K562 (cell line): ENCODE results near the gene CTSF. TPM values are rescaled to one million over a fixed set of nuclear protein-coding genes. Genes with fewer than 3 reads are reported as not detected.

ENCODE experiments used
- BHLHE40 ChIP-seq: IDR thresholded peaks from 2 replicates; pipeline ENCODE4 v1.6.1; 2011; ENCODE audit warnings: low read length, improper control_type of control experiment
- HMG20B ChIP-seq: fragments of 250-450 bp; sonication (Bioruptor Pico); IDR thresholded peaks from 2 replicates; pipeline ENCODE4 v1.5.0; 2021; ENCODE audit warnings: mild to moderate bottlenecking
- MIER1 ChIP-seq: fragments of 450-650 bp; IDR thresholded peaks from 2 replicates; pipeline ENCODE4 v1.6.1; 2016; ENCODE audit warnings: antibody characterized with exemption, mild to moderate bottlenecking, low read depth
- NEUROD1 ChIP-seq: fragments of 150-350 bp; IDR thresholded peaks from 2 replicates; pipeline ENCODE4 v1.6.1; 2014; ENCODE audit warnings: borderline replicate concordance, low read length, low read depth; ENCODE audit not compliant: partially characterized antibody
- RBM39 ChIP-seq: fragments of 200-400 bp; formaldehyde crosslinking; optimal IDR thresholded peaks from 2 replicates; pipeline ENCODE3; 2018; ENCODE audit warnings: low read depth, low read length
- SMARCE1 ChIP-seq: fragments of 450-650 bp; IDR thresholded peaks from 2 replicates; pipeline ENCODE4 v1.7.1; 2016; ENCODE audit warnings: mild to moderate bottlenecking
- STAT6 ChIP-seq: sonication (generic); formaldehyde crosslinking; IDR thresholded peaks from 2 replicates; pipeline ENCODE4 v1.8.1; 2023; ENCODE audit warnings: mild to moderate bottlenecking, missing genetic modification reagents
- TEAD4 ChIP-seq, 2 experiments: sonication (generic) in 1 of 2; formaldehyde crosslinking in 1 of 2; IDR thresholded peaks; 2 replicates each; pipeline versions ENCODE4 v1.6.1 to v1.8.0; 2012 to 2022; ENCODE audit warnings: borderline replicate concordance in 1 of 2, inconsistent platforms in 1 of 2, low read length in 1 of 2, mild to moderate bottlenecking in 1 of 2, missing genetic modification reagents in 1 of 2
- XRCC4 ChIP-seq: IDR thresholded peaks from one replicate; pipeline ENCODE4 v1.6.1; 2011; ENCODE audit not compliant: insufficient read depth, insufficient read length; ENCODE audit errors: extremely low read depth
- ZBTB7A ChIP-seq: IDR thresholded peaks from 2 replicates; pipeline ENCODE4 v1.6.1; 2011; ENCODE audit warnings: low read depth, mild to moderate bottlenecking, low read length, moderate library complexity, borderline replicate concordance; ENCODE audit not compliant: control insufficient read depth
- ZEB2 ChIP-seq: fragments of 450-650 bp; IDR thresholded peaks from 2 replicates; pipeline ENCODE4 v1.6.1; 2016
- ZNF23 ChIP-seq: fragments of 250-450 bp; sonication (Bioruptor Pico); IDR thresholded peaks from 2 replicates; pipeline ENCODE4 v1.4.0; 2020; ENCODE audit warnings: mild to moderate bottlenecking
- ZNF280A ChIP-seq: fragments of 450-650 bp; IDR thresholded peaks from 2 replicates; pipeline ENCODE4 v1.6.1; 2018; ENCODE audit warnings: mild to moderate bottlenecking, low read depth; ENCODE audit not compliant: partially characterized antibody
- polyA plus RNA-seq, 8 experiments: library from polyadenylated mRNA; depleted of rRNA in 4 of 8; stranded (reverse) in 5 of 8; unstranded in 3 of 8; fragments of >200 nt; fragmentation: Nextera tagmentation in 2 of 8; fragmentation: Illumina TruSeq in 1 of 8; extraction: Ambion mirVana in 2 of 8; extraction: Trizol in 1 of 8; gene quantifications; 2 replicates each; pipeline versions ENCODE4 v1.2.1 to v1.2.3, GENCODE V29; 2011 to 2014; ENCODE audit warnings: inconsistent platforms in 1 of 8, missing spikeins in 1 of 8
- total RNA-seq, 7 experiments: library from RNA; depleted of rRNA in 6 of 7; stranded (reverse); fragments of >200 nt in 6 of 7; fragmentation: Illumina TruSeq in 2 of 7; extraction: Trizol in 2 of 7; gene quantifications; 2 replicates each; pipeline versions ENCODE4 v1.2.1 to v1.2.3, GENCODE V29; 2011 to 2021; ENCODE audit warnings: low replicate concordance in 1 of 7
- TF ChIP-seq, protein P1 (sequence below): fragments of 450-650 bp; IDR thresholded peaks from 2 replicates; pipeline ENCODE4 v1.6.1; 2016; ENCODE audit warnings: low read depth

CTSF gene
- total and polyA plus RNA-seq, 9 of the 15 experiments (the other 6 are each of a cell fraction or from before 2014, with no cell fraction given) = 0.41 to 10.5 (median 3.8) TPM

GRCh38 chr11:66568124-66568916 lies at the start of gene CTSF (continued):
- TF ChIP-seq, protein P1, sequence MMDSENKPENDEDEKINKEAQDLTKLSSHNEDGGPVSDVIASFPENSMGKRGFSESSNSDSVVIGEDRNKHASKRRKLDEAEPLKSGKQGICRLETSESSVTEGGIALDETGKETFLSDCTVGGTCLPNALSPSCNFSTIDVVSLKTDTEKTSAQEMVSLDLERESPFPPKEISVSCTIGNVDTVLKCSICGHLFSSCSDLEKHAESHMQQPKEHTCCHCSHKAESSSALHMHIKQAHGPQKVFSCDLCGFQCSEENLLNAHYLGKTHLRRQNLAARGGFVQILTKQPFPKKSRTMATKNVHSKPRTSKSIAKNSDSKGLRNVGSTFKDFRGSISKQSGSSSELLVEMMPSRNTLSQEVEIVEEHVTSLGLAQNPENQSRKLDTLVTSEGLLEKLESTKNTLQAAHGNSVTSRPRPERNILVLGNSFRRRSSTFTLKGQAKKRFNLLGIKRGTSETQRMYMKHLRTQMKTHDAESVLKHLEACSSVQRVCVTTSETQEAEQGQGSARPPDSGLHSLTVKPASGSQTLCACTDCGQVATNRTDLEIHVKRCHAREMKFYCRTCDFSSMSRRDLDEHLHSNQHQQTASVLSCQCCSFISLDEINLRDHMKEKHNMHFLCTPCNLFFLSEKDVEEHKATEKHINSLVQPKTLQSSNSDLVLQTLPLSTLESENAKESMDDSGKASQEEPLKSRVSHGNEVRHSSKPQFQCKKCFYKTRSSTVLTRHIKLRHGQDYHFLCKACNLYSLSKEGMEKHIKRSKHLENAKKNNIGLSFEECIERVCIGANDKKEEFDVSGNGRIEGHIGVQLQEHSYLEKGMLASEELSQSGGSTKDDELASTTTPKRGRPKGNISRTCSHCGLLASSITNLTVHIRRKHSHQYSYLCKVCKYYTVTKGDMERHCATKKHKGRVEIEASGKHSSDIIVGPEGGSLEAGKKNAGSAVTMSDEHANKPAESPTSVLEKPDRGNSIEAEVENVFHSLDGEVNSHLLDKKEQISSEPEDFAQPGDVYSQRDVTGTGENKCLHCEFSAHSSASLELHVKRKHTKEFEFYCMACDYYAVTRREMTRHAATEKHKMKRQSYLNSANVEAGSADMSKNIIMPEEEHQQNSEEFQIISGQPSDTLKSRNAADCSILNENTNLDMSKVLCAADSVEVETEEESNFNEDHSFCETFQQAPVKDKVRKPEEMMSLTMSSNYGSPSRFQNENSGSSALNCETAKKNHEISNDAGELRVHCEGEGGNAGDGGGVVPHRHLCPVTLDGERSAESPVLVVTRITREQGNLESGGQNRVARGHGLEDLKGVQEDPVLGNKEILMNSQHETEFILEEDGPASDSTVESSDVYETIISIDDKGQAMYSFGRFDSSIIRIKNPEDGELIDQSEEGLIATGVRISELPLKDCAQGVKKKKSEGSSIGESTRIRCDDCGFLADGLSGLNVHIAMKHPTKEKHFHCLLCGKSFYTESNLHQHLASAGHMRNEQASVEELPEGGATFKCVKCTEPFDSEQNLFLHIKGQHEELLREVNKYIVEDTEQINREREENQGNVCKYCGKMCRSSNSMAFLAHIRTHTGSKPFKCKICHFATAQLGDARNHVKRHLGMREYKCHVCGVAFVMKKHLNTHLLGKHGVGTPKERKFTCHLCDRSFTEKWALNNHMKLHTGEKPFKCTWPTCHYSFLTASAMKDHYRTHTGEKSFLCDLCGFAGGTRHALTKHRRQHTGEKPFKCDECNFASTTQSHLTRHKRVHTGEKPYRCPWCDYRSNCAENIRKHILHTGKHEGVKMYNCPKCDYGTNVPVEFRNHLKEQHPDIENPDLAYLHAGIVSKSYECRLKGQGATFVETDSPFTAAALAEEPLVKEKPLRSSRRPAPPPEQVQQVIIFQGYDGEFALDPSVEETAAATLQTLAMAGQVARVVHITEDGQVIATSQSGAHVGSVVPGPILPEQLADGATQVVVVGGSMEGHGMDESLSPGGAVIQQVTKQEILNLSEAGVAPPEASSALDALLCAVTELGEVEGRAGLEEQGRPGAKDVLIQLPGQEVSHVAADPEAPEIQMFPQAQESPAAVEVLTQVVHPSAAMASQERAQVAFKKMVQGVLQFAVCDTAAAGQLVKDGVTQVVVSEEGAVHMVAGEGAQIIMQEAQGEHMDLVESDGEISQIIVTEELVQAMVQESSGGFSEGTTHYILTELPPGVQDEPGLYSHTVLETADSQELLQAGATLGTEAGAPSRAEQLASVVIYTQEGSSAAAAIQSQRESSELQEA = no peak
- TF ChIP-seq STAT6 = no peak
- TF ChIP-seq RBM39 = no peak
- no peak for TF ChIP-seq NEUROD1
- TF ChIP-seq HMG20B (CRISPR knock-in tag) = no peak
- TF ChIP-seq SMARCE1 = no peak
- TF ChIP-seq ZBTB7A = no peak
- TF ChIP-seq BHLHE40 = peak; percentile 95
- no peak for TF ChIP-seq ZEB2
- 0 out of 2 replicates have a peak, but pooled peaks have one; percentile 16 for TF ChIP-seq TEAD4 (IDR thresholded peaks at IDR 0.05; ENCODE audit: low read length)
- no peak for TF ChIP-seq TEAD4 (CRISPR knock-in tag; IDR thresholded peaks at IDR 0.05; ENCODE audit: borderline replicate concordance)
- TF ChIP-seq MIER1 = no peak
- no peak for TF ChIP-seq ZNF280A
- TF ChIP-seq XRCC4 = no peak
- no peak for TF ChIP-seq ZNF23
